ENCODE results near the gene S100PBP. TPM values are rescaled to one million over a fixed set of nuclear protein-coding genes. Genes with fewer than 3 reads are reported as not detected.

The S100PBP gene
- total and polyA plus RNA-seq, 10 donors: 15.5 to 76.3 (median 52.0) TPM

GRCh38 chr1:32888134-32888533 is 70.7 kb downstream of the S100PBP start:
- Histone ChIP-seq H3K36me3 (no peaks in the 10 kb centered on the region), H3K9me3 (no peaks in the 10 kb centered on the region), H3K4me3 (no peak overlapping the region), H3K27me3 (replicated peaks in 1 of 7) (peaks cover 0 to 100% (median 56%) of the 10 kb centered on the region in 7 donors), H3K4me1 (peaks cover 0 to 26% (median 16%) of the 10 kb centered on the region in 6 donors), H3K27ac (no peak overlapping the region)
- no peak for DNase-seq
- intact Hi-C loops (cut with DNase I; ENCODE audit: low total_unique reads): no loop called here
- 62 to 87% (median 81%) methylated on average over 3 of the region's 3 CpGs for WGBS, 5 donors
- TF ChIP-seq CTCF (IDR thresholded peaks at IDR 0.05 in 8 of 11, conservative IDR thresholded peaks at IDR 0.05 in 3 of 11) (no peak), POLR2AphosphoS5 (IDR thresholded peaks at IDR 0.05) (no peak), POLR2A (IDR thresholded peaks at IDR 0.05) (no peak)

DNA sequence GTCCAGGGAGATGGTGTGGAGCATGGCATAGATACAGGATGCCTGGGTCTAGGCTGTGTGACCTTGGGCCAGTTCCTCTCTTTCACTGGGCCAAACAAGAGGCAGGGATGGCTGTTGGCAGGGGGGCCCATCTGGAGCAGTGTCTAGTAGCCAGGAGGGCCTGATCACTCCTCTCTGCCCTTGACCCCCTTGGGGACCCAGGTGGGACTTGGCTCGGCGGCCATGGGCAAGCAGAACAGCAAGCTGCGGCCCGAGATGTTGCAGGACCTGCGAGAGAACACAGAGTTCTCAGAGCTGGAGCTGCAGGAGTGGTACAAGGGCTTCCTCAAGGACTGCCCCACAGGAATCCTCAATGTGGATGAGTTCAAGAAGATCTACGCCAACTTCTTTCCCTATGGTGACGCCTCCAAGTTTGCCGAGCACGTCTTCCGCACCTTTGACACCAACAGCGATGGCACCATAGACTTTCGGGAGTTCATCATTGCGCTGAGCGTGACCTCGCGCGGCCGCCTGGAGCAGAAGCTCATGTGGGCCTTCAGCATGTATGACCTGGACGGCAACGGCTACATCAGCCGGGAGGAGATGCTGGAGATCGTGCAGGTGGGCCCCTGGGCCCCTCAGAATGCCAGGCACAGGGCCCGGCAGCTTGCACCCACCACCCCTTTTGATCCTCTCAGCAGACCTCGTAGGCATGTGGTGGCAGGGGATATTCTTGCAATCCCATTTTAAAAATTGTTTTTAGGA is 71.4 kb downstream of the S100PBP start:
- DNase-seq: no peak
- no peak overlapping the region for H3K4me3 ChIP-seq
- intact Hi-C loops (cut with DNase I; ENCODE audit: low total_unique reads): no loop called here
- H3K27me3 ChIP-seq (replicated peaks in 1 of 7): peaks cover 0 to 100% (median 63%) of the 10 kb centered on the region in 7 donors
- WGBS, 5 donors: 89 to 93% (median 91%) methylated on average over 24 of the region's 24 CpGs
- no peak for TF ChIP-seq POLR2A (IDR thresholded peaks at IDR 0.05)
- no peak for TF ChIP-seq CTCF (IDR thresholded peaks at IDR 0.05 in 8 of 11, conservative IDR thresholded peaks at IDR 0.05 in 3 of 11)
- TF ChIP-seq POLR2AphosphoS5 (IDR thresholded peaks at IDR 0.05): no peak
- no peak overlapping the region for H3K27ac ChIP-seq
- H3K4me1 ChIP-seq: peaks cover 6 to 33% (median 23%) of the 10 kb centered on the region in 6 donors
- no peaks in the 10 kb centered on the region for H3K9me3 ChIP-seq
- no peaks in the 10 kb centered on the region for H3K36me3 ChIP-seq

GRCh38 chr1:32889731-32890278 is 72.4 kb downstream of the S100PBP start:
- peak; percentile 3 for DNase-seq
- WGBS, 5 donors: 83 to 96% (median 88%) methylated on average over 3 of the region's 3 CpGs
- Histone ChIP-seq H3K36me3 (no peaks in the 10 kb centered on the region), H3K4me1 (peaks cover 6 to 36% (median 24%) of the 10 kb centered on the region in 6 donors), H3K27me3 (replicated peaks in 1 of 7) (peaks cover 0 to 100% (median 63%) of the 10 kb centered on the region in 7 donors), H3K9me3 (no peaks in the 10 kb centered on the region), H3K27ac (no peak overlapping the region), H3K4me3 (no peak overlapping the region)
- intact Hi-C loops (cut with DNase I; ENCODE audit: low total_unique reads): no loop called here
- TF ChIP-seq POLR2A (IDR thresholded peaks at IDR 0.05) (no peak), CTCF (IDR thresholded peaks at IDR 0.05 in 8 of 11, conservative IDR thresholded peaks at IDR 0.05 in 3 of 11) (no peak)

GRCh38 chr1:32890516-32891240 is 73.2 kb downstream of the S100PBP start:
- Histone ChIP-seq H3K27ac (no peak overlapping the region), H3K9me3 (no peaks in the 10 kb centered on the region), H3K4me1 (peaks cover 6 to 32% (median 24%) of the 10 kb centered on the region in 6 donors), H3K4me3 (no peak overlapping the region), H3K27me3 (replicated peaks in 1 of 7) (peaks cover 0 to 98% (median 54%) of the 10 kb centered on the region in 7 donors), H3K36me3 (no peaks in the 10 kb centered on the region)
- 87 to 91% (median 90%) methylated on average over 7 of the region's 7 CpGs for WGBS, 5 donors
- DNase-seq: peak; percentile 52
- intact Hi-C loops (cut with DNase I; ENCODE audit: low total_unique reads): no loop called here
- no peak for TF ChIP-seq POLR2A (IDR thresholded peaks at IDR 0.05)
- no peak for TF ChIP-seq CTCF (IDR thresholded peaks at IDR 0.05 in 8 of 11, conservative IDR thresholded peaks at IDR 0.05 in 3 of 11)
- TF ChIP-seq POLR2AphosphoS5 (IDR thresholded peaks at IDR 0.05): no peak
